Anterior cingulate cortex (tissue), 58 donors: ENCODE results near the gene BEST1.
A peak's percentile ranks its signal among the peaks of the same experiment; 100 is the strongest.

Experiments used
- DNase-seq, 58 donors: peaks; one replicate each; lab custom pipeline; 2025; lab: John Stamatoyannopoulos, UW

BEST1 gene

DNA sequence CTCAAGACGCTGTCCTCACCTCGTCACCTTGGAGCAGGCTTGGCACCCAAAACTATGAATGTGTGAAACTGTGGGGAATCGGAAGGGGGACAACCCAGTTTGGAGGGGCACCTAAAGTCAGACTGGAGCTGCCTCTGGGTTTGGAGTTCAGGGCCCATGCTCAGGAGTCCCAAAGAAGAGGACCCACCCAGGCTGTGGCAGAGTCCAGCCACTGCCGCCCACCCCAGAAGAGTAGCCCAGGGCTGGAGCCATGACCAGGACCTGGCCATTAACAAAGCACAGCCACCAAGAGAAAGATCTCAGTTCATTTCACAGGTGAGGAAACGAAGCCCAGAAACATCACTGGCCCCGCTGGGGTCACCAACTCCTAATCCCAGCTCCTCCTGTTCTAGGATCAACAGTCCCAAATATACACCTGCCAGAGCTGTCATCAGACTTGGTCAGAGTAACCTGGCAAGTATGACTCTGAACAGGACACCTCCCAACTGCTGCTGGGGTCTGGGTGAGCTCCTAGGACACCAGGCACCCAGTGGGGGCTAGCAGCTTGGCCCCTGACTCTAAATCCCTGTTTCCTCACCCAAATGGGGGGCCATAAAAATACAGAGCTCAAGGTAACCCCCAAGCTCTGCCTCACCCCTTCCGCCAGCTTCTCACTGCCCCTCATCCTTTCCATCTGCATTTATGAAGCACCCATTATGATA lies 35.5 kb upstream of the BEST1 start:
- no peak for DNase-seq

DNA sequence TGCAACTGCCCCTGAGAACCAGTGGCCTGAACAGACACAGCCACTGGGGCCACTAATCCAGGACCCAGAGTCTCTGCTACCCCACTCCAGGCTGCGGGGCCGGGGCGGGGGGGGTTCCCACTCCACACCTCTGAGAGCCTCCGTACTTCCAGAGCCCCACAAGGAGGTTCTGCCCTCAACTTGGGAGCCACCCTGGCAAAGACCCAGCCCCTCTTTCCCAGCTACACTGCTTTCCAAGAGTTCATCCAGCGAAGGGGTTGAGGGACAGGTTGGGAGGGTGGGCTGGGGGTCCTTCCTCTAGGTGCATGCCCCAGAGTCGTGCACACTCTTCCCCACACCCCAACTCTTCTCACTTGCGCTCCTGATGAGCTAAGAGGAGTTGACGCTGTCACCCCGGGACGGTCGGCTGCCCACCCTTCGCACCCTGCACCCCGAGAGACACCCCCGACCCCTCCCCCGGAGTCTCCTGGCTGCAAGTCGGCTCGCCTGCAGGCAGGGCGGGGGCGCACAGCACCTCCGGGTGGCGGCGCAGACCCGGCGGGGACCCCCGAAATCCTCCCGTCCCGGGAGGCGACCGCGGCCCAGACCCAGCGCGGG lies 33.3 kb upstream of the BEST1 start:
- peak in 1 of 58 donors; percentile 15 for DNase-seq

DNA sequence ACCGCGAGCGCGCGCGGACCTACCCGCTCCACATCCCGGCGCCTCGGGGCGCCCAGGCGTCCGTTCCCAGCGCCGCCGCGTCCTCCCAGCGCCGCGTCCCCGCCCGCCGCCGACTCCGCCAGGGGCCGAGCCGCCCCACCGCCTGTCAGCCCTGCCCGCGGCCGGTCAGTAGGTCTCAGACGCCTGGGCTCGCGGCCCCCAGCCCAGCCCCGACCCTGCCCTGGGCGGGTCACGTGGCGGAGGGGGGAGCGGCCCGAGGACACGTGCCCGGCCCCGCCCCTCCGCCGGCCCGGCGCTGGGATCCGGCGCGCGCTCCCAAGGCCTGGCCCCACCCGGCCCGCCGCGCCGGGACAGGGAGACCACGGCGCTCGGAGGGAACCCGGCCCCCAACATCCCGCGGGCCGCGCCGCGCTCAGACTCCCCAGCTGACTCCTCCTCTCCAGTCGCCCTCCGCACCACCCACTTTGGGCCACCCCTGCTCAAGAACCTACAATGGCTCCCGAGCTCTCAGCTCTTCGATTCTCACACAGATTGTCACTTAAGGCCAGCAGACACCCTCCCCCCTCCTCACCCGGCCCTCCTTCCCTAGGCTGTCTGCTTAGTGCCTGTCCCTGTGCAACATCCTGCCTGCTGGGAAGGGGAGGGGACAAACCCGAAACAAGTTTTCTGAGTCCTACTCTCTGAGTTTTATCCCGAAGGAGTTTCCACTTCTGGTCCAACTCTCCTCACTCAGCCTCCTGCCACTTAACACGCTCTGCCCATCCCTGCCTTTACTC lies 32.6 kb upstream of the BEST1 start, which contains the start of gene RAB3IL1:
Gene RAB3IL1, minus strand, starts transcription at position 233 of the 776 bp plus-strand sequence. Its CDS starts 199 bp downstream, at position 34.
- peak in 33 of 58 donors; percentile 24 to 72 (median 39) for DNase-seq

DNA sequence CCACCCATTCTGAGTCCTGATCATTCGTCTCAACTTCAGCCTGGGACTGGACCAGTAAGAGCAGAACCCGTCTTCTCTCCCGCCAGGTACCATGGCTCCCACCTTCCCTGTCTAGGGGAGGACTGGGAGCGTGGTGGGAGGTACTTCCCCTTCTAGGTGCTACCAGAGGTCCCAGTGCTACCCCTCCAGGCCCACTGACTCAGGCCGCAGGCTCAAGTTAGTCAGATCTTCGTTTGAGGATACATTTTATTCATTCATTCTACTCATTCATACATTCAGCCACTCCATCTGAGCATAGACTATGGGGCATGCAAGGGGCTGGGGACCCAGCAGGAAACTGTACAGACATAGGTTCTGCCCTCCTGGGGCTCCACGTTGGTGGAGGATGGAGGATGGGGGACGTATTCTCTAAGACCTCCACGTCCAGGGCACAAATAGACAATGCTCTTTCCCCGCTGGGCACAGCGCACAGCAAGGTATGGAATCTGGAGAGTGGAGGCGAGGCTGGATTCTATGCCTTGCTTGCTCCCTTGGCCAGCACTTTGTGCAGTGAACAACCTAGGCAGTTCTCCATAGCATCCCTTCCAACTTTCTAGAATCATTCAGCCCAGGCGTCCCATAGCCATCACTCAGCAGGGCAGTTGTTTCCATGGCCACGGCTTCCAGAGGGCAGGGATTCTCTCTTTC lies 31.8 kb upstream of the BEST1 start:
- DNase-seq = no peak

DNA sequence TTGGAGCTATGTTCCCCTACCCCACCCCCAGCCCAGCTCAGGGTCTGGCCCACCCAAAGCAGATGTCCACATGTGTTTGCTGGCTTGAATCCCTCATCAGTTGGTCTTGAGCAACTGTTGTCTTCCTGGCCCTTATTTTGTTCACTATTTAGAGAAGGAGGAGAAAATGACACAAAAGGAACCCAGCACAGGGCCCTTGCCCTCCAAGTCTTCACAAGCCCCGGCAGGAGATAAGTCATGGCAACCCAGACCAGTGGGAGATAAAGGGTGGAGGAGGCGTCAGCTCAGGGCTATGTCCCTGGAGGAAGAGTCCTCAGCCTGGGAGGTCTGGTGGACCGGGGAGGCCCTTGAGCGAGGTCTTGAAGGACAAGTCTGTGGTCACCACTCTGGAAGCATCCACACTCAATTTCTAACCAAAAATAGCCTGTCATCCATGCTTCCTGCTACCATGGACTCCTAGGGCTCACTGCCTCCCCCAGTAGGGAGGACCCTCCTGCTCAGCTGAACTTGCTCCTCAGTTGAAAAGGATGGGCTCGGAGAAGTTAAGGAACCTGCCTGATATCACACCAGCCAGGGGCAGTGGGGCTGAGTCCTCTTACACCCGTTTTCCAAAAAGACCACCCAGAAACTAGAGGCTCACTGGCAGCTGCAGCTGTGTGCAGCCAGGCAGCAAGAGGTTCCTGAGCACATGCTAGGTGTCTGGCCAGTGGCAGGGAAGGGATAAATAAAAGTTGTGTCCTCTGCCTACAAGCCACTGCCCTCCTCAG lies 31.0 kb upstream of the BEST1 start:
- no peak for DNase-seq

DNA sequence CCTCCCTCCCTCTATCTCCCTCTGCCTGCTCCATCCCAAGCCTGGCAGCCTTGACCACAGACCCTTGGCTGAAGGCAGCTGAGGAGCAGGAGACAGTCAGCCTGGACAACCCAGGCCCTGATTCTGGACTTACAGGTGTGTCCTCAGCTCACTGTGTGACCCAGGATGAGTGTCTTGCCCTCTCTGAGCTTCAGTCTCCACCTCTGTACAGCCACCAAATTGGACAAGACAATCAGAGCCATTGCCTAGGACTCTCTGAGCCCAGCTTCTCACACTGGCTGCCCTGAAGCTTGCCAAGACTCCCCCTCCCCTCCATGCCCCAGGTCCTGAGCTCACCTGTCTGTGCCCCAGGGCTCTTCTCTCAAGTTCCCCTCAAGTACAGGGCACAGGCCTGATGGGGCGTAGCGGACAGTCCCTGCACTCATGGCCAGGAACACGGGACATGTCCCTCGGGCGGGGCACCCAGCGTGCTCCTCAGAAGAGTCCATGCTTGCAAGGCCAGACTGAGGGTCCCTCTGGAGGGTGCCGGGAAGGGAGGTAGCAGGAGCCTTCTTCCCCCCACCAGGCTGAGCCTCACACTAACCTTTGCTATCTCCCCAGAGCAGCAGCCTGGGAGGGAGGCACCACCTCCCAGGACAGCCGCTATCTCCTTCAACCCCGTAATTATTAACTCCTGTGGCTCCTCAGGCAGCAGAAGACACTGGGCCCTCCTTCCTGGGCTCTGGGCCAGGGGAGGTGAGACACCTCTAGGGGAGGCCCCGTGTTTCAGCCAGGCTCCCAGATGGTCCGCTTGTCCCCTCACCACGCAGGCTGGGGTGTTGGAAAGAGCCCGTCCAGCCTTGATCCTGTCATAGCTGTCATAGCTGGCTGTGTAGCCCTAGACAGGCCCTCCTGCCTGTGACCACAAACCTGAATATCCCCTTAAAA lies 30.2 kb upstream of the BEST1 start:
- DNase-seq = no peak

DNA sequence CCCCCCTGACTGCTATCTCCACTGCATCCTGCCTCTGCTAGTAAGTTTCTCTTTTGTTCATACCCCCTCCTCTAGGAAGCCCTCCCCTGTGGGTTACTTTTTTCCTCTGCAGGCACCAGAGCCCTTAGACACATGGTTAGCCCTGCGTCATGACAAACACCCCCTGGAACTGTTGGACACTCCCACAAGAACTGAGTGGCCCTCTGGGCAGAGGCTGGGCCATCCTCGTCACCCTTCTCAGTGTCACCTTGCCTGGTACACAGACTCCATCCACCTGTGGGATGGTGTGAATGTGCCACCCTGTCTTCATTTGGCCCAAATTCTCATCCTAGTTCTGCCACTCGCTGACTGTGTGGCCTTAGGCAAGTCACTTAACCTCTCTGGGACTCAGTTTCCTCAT lies 28.7 kb upstream of the BEST1 start:
- no peak for DNase-seq

DNA sequence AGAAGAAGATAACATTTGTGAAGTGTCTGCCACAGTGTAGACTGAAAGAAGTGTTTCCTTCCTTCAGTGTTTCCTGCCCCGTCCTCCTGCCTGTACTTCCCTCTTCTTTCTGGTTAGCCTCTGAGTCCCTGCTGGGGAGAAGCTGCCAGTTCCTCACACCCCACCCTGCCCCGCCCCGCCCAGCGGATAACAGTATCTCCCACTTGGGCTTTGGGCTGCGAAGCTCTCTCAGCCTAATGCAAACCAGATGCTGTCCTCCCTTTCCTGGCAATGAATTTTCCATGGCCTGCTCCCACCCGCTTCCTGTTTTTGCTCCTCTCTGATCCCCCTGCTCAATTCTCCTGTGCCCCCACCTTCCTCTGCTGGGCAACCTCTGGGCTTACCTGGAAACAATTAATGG lies 27.6 kb upstream of the BEST1 start:
- peak in 3 of 58 donors; percentile 18 to 31 (median 26) for DNase-seq

DNA sequence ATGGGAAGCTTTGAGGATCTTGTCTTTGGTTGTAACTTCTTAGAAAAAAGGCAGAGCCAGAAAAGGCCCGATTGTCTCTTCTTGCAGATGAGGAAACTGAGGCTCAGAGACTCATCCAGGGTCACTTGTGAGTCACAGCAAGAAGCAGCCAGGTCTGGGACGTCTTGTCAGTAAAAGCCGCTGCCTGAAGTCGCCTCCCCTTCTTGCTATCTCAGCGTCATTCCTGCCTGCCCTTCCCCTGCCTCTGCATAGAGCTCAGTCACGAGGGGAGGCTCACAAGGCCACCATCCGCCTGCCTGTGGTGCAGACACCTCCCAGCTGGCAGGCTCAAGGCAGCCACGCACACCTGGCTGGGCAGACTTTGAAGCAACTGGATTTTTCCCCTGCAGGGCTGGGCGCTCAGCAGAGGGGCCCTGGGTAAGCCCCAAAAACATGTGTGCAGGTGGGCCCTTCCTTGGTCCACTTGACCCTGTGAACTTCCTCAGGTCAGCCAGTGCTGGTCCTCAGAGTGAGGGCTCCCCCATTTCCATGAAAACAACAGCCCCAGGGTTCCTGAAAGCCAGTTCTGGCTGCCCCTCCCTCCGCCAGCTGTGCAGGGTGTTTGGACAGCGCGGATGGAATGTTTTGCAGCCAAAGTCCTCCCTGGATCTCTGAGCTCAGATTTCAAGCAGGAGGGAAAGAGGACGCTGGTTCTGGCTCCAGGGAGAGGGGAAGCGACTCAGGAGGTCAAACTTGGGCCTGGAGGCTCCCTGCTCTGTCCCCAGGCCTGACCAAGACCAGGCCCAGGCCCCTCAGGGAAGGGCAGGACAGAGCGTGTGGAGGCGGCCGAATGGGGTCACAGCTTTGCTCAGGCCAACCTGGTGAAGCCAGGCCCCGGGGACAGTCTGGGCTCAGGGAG lies 26.7 kb upstream of the BEST1 start:
- peak in 3 of 58 donors; percentile 18 to 31 (median 24) for DNase-seq

DNA sequence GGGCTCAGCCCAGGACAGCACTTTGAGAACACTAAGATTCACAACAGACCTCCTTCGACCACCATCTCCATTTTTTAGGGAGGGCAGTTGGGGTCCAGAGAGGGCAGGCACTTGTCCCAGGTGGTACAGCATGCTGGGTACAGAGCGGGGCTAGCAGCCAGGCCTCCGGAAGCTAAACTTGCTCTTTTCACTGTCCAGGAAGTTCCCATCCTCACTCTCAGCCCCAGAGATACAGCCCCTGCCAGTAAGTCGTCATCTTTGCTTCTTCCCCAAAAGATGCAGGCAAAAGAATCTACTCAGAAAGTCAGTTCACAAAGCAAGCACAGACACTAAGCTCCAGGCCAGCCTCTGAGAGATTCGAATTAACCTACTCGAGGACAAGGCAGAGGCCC lies 26.1 kb upstream of the BEST1 start:
- DNase-seq = no peak

DNA sequence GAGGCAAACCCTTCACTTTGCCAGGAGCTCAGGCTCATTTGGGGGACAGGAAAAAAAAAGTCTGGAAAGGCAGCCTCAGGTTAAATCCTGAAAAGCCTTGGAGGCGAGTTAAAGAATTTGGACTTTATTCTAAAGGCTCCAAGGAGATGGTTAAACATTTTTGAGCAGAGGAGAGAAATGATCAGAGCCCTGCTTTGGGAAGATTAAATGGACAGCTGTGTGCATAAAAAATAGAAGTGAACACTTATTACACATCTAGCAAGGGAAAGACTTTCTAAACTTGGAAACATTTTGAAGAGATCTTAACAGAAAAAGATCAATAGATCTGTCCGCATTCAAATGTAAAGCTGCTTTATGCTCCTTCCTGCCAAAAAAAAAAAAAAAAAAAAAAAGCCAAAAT lies 24.4 kb upstream of the BEST1 start:
- no peak for DNase-seq

DNA sequence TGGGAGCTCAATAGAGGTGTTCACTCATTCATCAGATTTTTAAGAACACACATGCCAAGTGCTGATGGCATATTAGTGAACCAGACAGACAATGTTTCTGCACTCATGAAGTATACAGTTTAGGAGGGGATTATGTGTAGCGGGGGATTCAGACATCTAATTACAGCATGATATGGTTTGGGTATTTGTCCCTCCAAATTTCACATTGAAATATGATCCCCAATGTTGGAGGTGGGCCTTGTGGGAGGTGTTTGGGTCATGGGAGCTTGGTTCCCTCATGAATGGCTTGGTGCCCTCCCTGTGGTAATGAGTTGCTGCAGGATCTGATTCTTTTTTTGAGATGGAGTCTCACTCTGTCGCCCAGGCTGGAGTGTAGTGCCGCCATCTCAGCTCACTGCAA lies 23.9 kb upstream of the BEST1 start:
- DNase-seq = no peak

DNA sequence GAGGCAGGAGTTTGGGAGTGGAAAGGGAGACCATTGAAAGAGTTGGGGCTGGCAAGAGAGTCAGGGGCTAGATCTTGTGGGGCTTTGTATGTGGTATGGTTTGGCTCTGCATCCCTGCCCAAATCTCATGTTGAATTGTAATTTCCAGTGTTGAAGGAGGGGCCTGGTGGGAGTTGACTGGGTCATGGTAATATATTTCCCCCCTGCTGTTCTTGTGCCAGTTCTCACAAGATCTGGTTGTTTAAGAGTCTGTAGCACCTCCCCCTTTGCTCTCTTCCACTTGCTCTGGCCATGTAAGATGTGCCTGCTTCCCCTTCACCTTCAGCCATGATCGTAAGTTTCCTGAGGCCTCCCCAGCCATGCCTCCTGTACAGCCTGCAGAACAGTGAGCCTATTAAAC lies 22.6 kb upstream of the BEST1 start:
- DNase-seq = no peak

DNA sequence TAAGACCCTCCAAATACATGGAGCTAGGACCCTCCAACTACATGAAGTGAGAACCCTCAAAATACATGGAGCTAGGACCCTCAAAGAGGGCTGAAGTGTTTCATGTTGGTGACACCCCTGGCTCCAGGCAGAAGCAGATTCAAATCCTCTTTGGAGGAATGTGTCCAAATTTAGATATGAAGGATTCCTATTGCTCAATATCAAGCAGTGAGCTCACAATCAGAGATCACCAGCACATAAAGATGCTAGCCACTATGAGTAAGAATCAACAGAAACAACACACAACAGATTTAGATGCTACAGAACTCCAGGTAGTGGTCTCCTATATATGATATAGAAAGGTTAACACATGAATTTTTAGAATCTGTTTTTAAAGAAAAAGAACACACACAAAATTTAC lies 21.5 kb upstream of the BEST1 start:
- no peak for DNase-seq

DNA sequence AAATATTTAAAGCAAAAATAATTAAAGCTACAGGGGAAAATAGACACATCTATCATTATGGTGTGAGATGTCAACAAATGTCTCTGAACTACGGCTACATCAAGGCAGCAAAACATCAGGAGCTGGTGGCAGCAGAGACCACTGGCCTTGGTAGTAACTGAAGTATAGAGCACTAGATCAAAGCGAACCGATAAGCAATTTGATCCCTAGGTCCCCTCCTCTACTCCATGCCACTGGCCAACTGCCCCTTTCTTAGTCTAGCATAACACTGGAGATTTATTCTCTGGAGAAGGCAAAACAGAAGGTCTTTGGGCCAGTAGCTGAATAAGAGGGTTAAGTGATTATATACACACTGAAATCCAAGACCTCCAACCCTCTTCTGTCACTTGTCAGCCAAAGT lies 19.2 kb upstream of the BEST1 start:
- DNase-seq = no peak

DNA sequence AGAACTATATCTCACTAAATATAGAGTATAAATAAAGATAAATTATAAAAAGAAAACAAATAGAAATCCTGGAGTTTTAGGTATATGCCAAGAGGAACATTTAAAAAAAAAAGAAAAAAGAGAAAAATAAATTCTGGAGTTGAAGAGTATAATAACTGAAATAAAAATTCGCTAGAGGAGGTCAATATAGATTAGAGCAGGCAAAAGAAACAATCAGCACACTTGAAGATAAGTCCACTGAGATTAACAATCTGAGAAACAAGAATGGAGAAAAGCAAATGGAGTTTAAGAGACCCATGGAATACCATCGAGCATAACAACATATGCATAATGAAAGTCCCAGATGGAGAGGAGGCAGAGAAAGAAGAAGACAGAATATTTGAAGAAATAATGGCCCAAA lies 14.3 kb upstream of the BEST1 start:
- DNase-seq = no peak

DNA sequence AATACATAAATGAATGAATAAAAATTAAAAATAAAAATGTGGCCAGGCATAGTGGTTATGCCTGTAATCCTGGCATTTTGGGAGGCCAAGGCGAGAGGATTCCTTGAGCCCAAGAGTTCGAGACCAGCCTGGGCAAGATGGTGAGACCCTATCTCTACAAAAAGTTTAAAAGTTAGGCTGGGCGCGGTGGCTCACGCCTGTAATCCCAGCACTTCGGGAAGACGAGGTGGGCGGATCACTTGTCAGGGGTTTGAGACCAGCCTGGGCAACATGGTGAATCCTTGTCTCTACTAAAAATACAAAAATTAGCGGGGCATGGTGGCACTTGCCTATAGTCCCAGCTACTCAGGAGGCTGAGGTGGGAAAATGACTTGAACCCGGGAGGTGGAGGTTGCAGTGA lies 9.7 kb upstream of the BEST1 start:
- no peak for DNase-seq

DNA sequence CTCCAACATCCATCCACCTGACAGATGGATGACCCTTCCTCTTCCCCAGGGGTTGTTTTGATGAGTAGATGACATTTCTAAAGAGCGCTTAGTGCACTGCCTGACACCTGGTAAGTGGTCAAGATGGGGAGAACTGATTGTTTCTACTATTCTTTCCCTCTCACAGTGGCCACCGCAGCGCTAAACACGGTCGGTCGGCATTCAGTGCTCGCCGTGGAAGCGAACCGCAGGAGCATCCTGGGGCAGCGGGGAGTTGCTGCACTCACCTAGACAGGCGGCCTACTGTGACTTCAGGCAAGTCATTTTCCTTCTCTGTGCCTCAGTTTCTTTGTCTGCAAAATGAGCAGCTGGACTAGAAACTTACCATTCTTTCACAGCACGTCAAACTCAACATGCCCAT lies 5.0 kb upstream of the BEST1 start:
- no peak for DNase-seq
